ENCODE data around the gene CYP2W1.

The CYP2W1 gene

GRCh38 chr7:1022356-1022755, 39.4 kb downstream of the CYP2W1 start:
- no peak for TF ChIP-seq EZH2phosphoT487 (IDR thresholded peaks at IDR 0.05; ENCODE audit: low read length)
- TF ChIP-seq EZH2 (optimal IDR thresholded peaks at IDR 0.05; ENCODE audit: low read depth, low read length) = no peak
- no peak for TF ChIP-seq CTCF (IDR thresholded peaks at IDR 0.05; ENCODE audit: low read length)
- Histone ChIP-seq H3K4me2 (ENCODE audit: low read depth, low read length) (no peak overlapping the region), H3F3A (ENCODE audit: insufficient read depth, low read length) (peaks cover 20% of the 10 kb centered on the region), H3K9ac (ENCODE audit: low read length) (no peak overlapping the region), H3K79me2 (ENCODE audit: low read length) (peaks cover 43% of the 10 kb centered on the region), H3K9me3 (replicated peaks; ENCODE audit: insufficient read depth, low read length) (no peaks in the 10 kb centered on the region), H3K27me3 (replicated peaks; ENCODE audit: insufficient read depth, low read length) (no peaks in the 10 kb centered on the region), H2AFZ (ENCODE audit: low read length) (no peak overlapping the region), H3K27ac (ENCODE audit: low read length) (no peak overlapping the region), H3K4me1 (ENCODE audit: low read length) (peaks cover 24% of the 10 kb centered on the region), H3K36me3 (replicated peaks; ENCODE audit: insufficient read depth, low read length) (no peaks in the 10 kb centered on the region; the same call in 1 of the 2 replicates), H4K20me1 (ENCODE audit: insufficient read depth, low read length) (no peaks in the 10 kb centered on the region), H3K9me2 (replicated peaks; ENCODE audit: insufficient read depth, low read length) (no peaks in the 10 kb centered on the region), H3K4me3 (ENCODE audit: low read length) (no peak overlapping the region)
- DNase-seq = no peak

- Histone ChIP-seq H3K79me2 (ENCODE audit: low read length) (peaks cover 47% of the 10 kb centered on the region), H3K4me1 (ENCODE audit: low read length) (peaks cover 24% of the 10 kb centered on the region), H3K4me3 (ENCODE audit: low read length) (no peak overlapping the region), H3K27me3 (replicated peaks; ENCODE audit: insufficient read depth, low read length) (no peaks in the 10 kb centered on the region), H2AFZ (ENCODE audit: low read length) (no peak overlapping the region), H3K27ac (ENCODE audit: low read length) (no peak overlapping the region), H3K4me2 (ENCODE audit: low read depth, low read length) (no peak overlapping the region), H3K9me3 (replicated peaks; ENCODE audit: insufficient read depth, low read length) (no peaks in the 10 kb centered on the region), H3K36me3 (replicated peaks; ENCODE audit: insufficient read depth, low read length) (no peaks in the 10 kb centered on the region; the same call in 1 of the 2 replicates), H3F3A (ENCODE audit: insufficient read depth, low read length) (peaks cover 20% of the 10 kb centered on the region), H3K9ac (ENCODE audit: low read length) (no peak overlapping the region), H3K9me2 (replicated peaks; ENCODE audit: insufficient read depth, low read length) (no peaks in the 10 kb centered on the region), H4K20me1 (ENCODE audit: insufficient read depth, low read length) (no peaks in the 10 kb centered on the region)
- TF ChIP-seq CTCF (IDR thresholded peaks at IDR 0.05; ENCODE audit: low read length) = no peak
- TF ChIP-seq EZH2phosphoT487 (IDR thresholded peaks at IDR 0.05; ENCODE audit: low read length) = no peak
- TF ChIP-seq EZH2 (optimal IDR thresholded peaks at IDR 0.05; ENCODE audit: low read depth, low read length) = no peak
- no peak for DNase-seq
Measured at GRCh38 chr7:1022801-1023465, 40.0 kb downstream of the CYP2W1 start.

- Histone ChIP-seq H2AFZ (ENCODE audit: low read length) (no peak overlapping the region), H3K27ac (ENCODE audit: low read length) (peak overlapping the region; percentile 85), H3K4me2 (ENCODE audit: low read depth, low read length) (peak overlapping the region; percentile 79), H3K4me1 (ENCODE audit: low read length) (peaks cover 24% of the 10 kb centered on the region), H3F3A (ENCODE audit: insufficient read depth, low read length) (peaks cover 20% of the 10 kb centered on the region), H3K27me3 (replicated peaks; ENCODE audit: insufficient read depth, low read length) (no peaks in the 10 kb centered on the region), H3K4me3 (ENCODE audit: low read length) (peak overlapping the region; percentile 33), H3K9me2 (replicated peaks; ENCODE audit: insufficient read depth, low read length) (no peaks in the 10 kb centered on the region), H3K79me2 (ENCODE audit: low read length) (peaks cover 47% of the 10 kb centered on the region), H3K9ac (ENCODE audit: low read length) (peak overlapping the region; percentile 36; the same call in 1 of the 2 replicates), H3K36me3 (replicated peaks; ENCODE audit: insufficient read depth, low read length) (no peaks in the 10 kb centered on the region; the same call in 1 of the 2 replicates), H3K9me3 (replicated peaks; ENCODE audit: insufficient read depth, low read length) (no peaks in the 10 kb centered on the region), H4K20me1 (ENCODE audit: insufficient read depth, low read length) (no peaks in the 10 kb centered on the region)
- peak; percentile 78 for DNase-seq
- TF ChIP-seq CTCF (IDR thresholded peaks at IDR 0.05; ENCODE audit: low read length) (no peak), EZH2phosphoT487 (IDR thresholded peaks at IDR 0.05; ENCODE audit: low read length) (no peak), EZH2 (optimal IDR thresholded peaks at IDR 0.05; ENCODE audit: low read depth, low read length) (no peak)
Measured at GRCh38 chr7:1024331-1024841, 41.4 kb downstream of the CYP2W1 start.
